ENCODE data around the gene EID2B.

Gene EID2B

DNA sequence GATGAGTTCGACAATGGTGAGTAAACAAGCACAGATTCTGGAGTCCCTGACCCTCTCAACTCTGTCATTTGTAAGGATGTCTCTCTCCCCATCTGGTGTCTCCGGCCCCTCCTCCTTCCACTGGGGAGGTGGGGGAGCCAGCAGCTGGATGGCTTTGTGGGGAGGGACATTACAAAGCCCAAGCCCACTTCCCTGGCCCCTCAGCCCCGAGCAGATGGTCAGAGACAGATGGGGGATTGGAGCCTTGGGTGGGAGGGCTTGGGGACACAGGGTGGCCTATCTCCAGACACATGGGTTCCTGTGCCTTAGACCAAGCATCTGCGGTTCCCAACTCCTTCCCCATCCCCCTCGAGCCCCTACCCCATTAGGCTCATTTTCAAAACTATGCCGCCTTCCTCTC is 49.5 kb downstream of the EID2B start:
- no peak overlapping the region for H3K4me3 ChIP-seq (replicated peaks; ENCODE audit: low read depth, low read length)
- TF ChIP-seq, protein P1, sequence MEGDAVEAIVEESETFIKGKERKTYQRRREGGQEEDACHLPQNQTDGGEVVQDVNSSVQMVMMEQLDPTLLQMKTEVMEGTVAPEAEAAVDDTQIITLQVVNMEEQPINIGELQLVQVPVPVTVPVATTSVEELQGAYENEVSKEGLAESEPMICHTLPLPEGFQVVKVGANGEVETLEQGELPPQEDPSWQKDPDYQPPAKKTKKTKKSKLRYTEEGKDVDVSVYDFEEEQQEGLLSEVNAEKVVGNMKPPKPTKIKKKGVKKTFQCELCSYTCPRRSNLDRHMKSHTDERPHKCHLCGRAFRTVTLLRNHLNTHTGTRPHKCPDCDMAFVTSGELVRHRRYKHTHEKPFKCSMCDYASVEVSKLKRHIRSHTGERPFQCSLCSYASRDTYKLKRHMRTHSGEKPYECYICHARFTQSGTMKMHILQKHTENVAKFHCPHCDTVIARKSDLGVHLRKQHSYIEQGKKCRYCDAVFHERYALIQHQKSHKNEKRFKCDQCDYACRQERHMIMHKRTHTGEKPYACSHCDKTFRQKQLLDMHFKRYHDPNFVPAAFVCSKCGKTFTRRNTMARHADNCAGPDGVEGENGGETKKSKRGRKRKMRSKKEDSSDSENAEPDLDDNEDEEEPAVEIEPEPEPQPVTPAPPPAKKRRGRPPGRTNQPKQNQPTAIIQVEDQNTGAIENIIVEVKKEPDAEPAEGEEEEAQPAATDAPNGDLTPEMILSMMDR (IDR thresholded peaks at IDR 0.05; ENCODE audit: low read depth, low read length, missing control alignments), result no peak
- DNase-seq (ENCODE audit: extremely low read depth, low read depth), result no peak

DNA sequence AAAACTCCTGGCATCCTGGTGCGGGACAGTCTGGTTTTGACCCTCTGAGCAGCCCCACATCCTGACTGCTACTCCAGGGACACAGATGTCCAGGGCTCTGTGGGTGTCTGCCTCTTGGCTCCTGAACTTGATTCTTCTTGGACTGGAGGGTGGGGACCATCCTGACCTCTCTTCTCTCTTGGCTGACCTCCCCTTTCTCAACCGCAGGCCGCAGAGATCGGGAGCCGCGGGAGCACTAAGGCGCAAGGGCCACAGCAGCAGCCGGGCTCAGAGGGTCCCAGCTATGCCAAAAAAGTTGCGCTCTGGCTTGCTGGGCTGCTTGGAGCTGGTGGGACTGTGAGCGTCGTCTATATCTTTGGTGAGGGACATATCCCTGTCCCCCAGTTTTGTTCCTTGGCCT is 51.0 kb downstream of the EID2B start:
- H3K4me3 ChIP-seq (replicated peaks; ENCODE audit: low read depth, low read length), result peak overlapping the region; percentile 100

DNA sequence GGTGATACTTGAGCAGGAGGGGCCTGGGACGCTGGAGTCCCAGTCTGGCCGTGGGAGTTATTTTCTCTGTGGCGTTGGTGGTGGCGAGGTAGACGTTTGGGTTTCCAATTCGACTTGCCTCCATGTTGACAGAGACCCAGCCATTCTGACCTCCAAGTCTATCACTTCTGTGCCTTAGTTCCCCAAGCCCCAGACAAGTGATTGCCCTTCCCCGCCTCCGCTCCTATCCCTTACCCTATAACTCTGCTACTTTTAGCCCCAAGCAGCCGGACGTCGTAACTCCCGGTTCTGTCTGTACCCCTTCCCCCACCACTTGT is 51.5 kb downstream of the EID2B start:
- TF ChIP-seq, protein P1 (IDR thresholded peaks at IDR 0.05; ENCODE audit: low read depth, low read length, missing control alignments), result no peak
- no peak for DNase-seq (ENCODE audit: extremely low read depth, low read depth)
- peak overlapping the region; percentile 100 for H3K4me3 ChIP-seq (replicated peaks; ENCODE audit: low read depth, low read length)

More for the DNA sequence above, 51.0 kb downstream of the EID2B start:
- TF ChIP-seq, protein P1 (IDR thresholded peaks at IDR 0.05; ENCODE audit: low read depth, low read length, missing control alignments), result no peak
- DNase-seq (ENCODE audit: extremely low read depth, low read depth), result no peak
